WTC11 (cell line): ENCODE results near the gene C2orf92.

Source experiments
- ATF6 ChIP-seq: sonication (generic); formaldehyde crosslinking; IDR thresholded peaks from 2 replicates; pipeline ENCODE4 v1.8.1; 2023; ENCODE audit warnings: mild to moderate bottlenecking, missing genetic modification reagents
- CREB1 ChIP-seq: sonication (generic); formaldehyde crosslinking; IDR thresholded peaks from 2 replicates; pipeline ENCODE4 v1.8.0; 2023; ENCODE audit warnings: mild to moderate bottlenecking, missing genetic modification reagents
- CREM ChIP-seq: sonication (generic); formaldehyde crosslinking; IDR thresholded peaks from 2 replicates; pipeline ENCODE4 v1.8.1; 2022; ENCODE audit warnings: mild to moderate bottlenecking, missing genetic modification reagents, moderate library complexity
- ELF4 ChIP-seq: sonication (generic); formaldehyde crosslinking; IDR thresholded peaks from 2 replicates; pipeline ENCODE4 v1.8.1; 2022; ENCODE audit warnings: low read depth, mild to moderate bottlenecking, moderate library complexity, missing genetic modification reagents
- ETV6 ChIP-seq: sonication (generic); formaldehyde crosslinking; IDR thresholded peaks from 2 replicates; pipeline ENCODE4 v1.8.1; 2022; ENCODE audit warnings: mild to moderate bottlenecking, missing genetic modification reagents
- FOXP1 ChIP-seq: sonication (generic); formaldehyde crosslinking; IDR thresholded peaks from 2 replicates; pipeline ENCODE4 v1.8.0; 2022; ENCODE audit warnings: missing genetic modification reagents, mild to moderate bottlenecking, moderate library complexity, borderline replicate concordance
- IRF1 ChIP-seq: sonication (generic); formaldehyde crosslinking; IDR thresholded peaks from 2 replicates; pipeline ENCODE4 v1.8.0; 2023; ENCODE audit warnings: missing genetic modification reagents
- NR3C1 ChIP-seq: sonication (generic); formaldehyde crosslinking; conservative IDR thresholded peaks from 2 replicates; pipeline ENCODE4 v1.8.1; 2023; ENCODE audit warnings: low read depth, mild to moderate bottlenecking, missing genetic modification reagents
- PRRX2 ChIP-seq: fragments of 250-450 bp; sonication (Bioruptor Pico); IDR thresholded peaks from 2 replicates; pipeline ENCODE4 v1.8.0; 2021; ENCODE audit warnings: mild to moderate bottlenecking
- ZNF121 ChIP-seq: sonication (generic); formaldehyde crosslinking; IDR thresholded peaks from 2 replicates; pipeline ENCODE4 v1.8.0; 2023; ENCODE audit warnings: missing genetic modification reagents
- ZNF232 ChIP-seq: sonication (generic); formaldehyde crosslinking; IDR thresholded peaks from 2 replicates; pipeline ENCODE4 v1.8.0; 2022; ENCODE audit warnings: mild to moderate bottlenecking, missing genetic modification reagents
- TF ChIP-seq, protein P1 (sequence below): fragments of 200-600 bp; IDR thresholded peaks from 2 replicates; pipeline ENCODE4 v1.8.0; 2022; ENCODE audit warnings: antibody characterized with exemption
- TF ChIP-seq, protein P2 (sequence below): sonication (generic); formaldehyde crosslinking; IDR thresholded peaks from 2 replicates; pipeline ENCODE4 v1.8.0; 2022; ENCODE audit warnings: mild to moderate bottlenecking, missing genetic modification reagents

DNA sequence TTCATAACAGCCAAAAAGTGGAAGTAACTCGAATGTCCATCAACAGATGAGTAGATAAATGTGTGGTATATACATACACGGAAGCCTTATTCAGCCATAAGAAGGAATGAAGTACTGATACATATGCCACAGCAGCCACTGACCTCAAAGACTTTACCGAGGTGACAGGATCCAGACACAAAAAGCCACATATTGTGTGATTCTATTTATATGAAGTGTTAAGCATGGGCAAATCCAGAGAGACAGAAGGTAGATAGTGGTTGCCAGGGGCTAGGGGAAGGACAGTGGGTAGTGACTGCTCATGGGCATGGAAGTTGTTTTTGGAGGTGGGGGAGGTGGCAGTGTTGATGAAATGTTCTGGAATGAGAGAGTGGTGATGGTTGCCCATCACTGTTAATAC is 77.8 kb downstream of the C2orf92 start:
- TF ChIP-seq ATF6 (CRISPR knock-in tag) (no peak), PRRX2 (CRISPR knock-in tag) (no peak), ZNF121 (CRISPR knock-in tag) (no peak), FOXP1 (CRISPR knock-in tag) (no peak), NR3C1 (CRISPR knock-in tag) (no peak), CREB1 (CRISPR knock-in tag) (no peak), ELF4 (CRISPR knock-in tag) (no peak), CREM (CRISPR knock-in tag) (no peak), ETV6 (CRISPR knock-in tag) (no peak), IRF1 (no peak), ZNF232 (CRISPR knock-in tag) (no peak)
- TF ChIP-seq, protein P1, sequence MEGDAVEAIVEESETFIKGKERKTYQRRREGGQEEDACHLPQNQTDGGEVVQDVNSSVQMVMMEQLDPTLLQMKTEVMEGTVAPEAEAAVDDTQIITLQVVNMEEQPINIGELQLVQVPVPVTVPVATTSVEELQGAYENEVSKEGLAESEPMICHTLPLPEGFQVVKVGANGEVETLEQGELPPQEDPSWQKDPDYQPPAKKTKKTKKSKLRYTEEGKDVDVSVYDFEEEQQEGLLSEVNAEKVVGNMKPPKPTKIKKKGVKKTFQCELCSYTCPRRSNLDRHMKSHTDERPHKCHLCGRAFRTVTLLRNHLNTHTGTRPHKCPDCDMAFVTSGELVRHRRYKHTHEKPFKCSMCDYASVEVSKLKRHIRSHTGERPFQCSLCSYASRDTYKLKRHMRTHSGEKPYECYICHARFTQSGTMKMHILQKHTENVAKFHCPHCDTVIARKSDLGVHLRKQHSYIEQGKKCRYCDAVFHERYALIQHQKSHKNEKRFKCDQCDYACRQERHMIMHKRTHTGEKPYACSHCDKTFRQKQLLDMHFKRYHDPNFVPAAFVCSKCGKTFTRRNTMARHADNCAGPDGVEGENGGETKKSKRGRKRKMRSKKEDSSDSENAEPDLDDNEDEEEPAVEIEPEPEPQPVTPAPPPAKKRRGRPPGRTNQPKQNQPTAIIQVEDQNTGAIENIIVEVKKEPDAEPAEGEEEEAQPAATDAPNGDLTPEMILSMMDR = no peak
- TF ChIP-seq, protein P2, sequence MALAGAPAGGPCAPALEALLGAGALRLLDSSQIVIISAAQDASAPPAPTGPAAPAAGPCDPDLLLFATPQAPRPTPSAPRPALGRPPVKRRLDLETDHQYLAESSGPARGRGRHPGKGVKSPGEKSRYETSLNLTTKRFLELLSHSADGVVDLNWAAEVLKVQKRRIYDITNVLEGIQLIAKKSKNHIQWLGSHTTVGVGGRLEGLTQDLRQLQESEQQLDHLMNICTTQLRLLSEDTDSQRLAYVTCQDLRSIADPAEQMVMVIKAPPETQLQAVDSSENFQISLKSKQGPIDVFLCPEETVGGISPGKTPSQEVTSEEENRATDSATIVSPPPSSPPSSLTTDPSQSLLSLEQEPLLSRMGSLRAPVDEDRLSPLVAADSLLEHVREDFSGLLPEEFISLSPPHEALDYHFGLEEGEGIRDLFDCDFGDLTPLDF (CRISPR knock-in tag) = no peak
